Astrocyte (in vitro differentiated cells and primary cell): ENCODE data around the gene GNGT1. TPM values are rescaled to one million over a fixed set of nuclear protein-coding genes. Genes with fewer than 3 reads are reported as not detected.

Experiments
- DNase-seq: peaks from one replicate; pipeline ENCODE4 v3.0.0-alpha.2; 2010; ENCODE audit warnings: low read depth
- FAIRE-seq: peaks from 2 replicates; lab custom pipeline; 2011; peaks lifted over from hg19 to GRCh38; lab: Jason Lieb, UNC
- H2AFZ ChIP-seq: 2 replicates; pipeline ENCODE4 v1.6.0; 2012; ENCODE audit warnings: low read depth, low read length, inconsistent platforms
- H3K27ac ChIP-seq: 2 replicates; pipeline ENCODE4 v1.5.1; 2011; ENCODE audit warnings: low read depth, low read length, inconsistent platforms
- H3K27me3 ChIP-seq: 2 replicates; pipeline ENCODE4 v1.6.0; 2011; ENCODE audit warnings: low read length, inconsistent platforms; ENCODE audit not compliant: insufficient read depth
- H3K36me3 ChIP-seq: 2 replicates; pipeline ENCODE4 v1.5.1; 2011; ENCODE audit warnings: low read length, inconsistent platforms; ENCODE audit not compliant: insufficient read depth
- H3K4me1 ChIP-seq: 2 replicates; pipeline ENCODE4 v1.5.1; 2011; ENCODE audit warnings: low read length, inconsistent platforms; ENCODE audit not compliant: insufficient read depth
- H3K4me2 ChIP-seq: 2 replicates; pipeline ENCODE4 v1.6.0; 2012; ENCODE audit warnings: low read length, inconsistent platforms
- H3K4me3 ChIP-seq: 2 replicates; pipeline ENCODE4 v1.5.1; 2011; ENCODE audit warnings: low read depth, mild to moderate bottlenecking, low read length, inconsistent platforms; ENCODE audit not compliant: insufficient read depth
- H3K79me2 ChIP-seq: 2 replicates; pipeline ENCODE4 v1.6.0; 2012; ENCODE audit warnings: mild to moderate bottlenecking, low read length, inconsistent platforms; ENCODE audit not compliant: insufficient read depth
- H3K9ac ChIP-seq: 2 replicates; pipeline ENCODE4 v1.6.0; 2012; ENCODE audit warnings: mild to moderate bottlenecking, low read length, inconsistent platforms
- H3K9me3 ChIP-seq: 2 replicates; pipeline ENCODE4 v1.5.1; 2012; ENCODE audit warnings: low read depth, mild to moderate bottlenecking, low read length, inconsistent platforms; ENCODE audit not compliant: insufficient read depth
- H4K20me1 ChIP-seq: 2 replicates; pipeline ENCODE4 v1.6.0; 2012; ENCODE audit warnings: low read length, inconsistent platforms; ENCODE audit not compliant: insufficient read depth
- H3K27ac Mint-ChIP-seq: one replicate; pipeline ENCODE4 v1.8.0; 2021; ENCODE audit warnings: mild to moderate bottlenecking, mixed read lengths; ENCODE audit not compliant: unreplicated experiment
- H3K27me3 Mint-ChIP-seq: one replicate; pipeline ENCODE4 v1.8.0; 2021; ENCODE audit warnings: low read depth, mixed read lengths; ENCODE audit not compliant: unreplicated experiment
- H3K36me3 Mint-ChIP-seq: one replicate; pipeline ENCODE4 v1.8.0; 2021; ENCODE audit warnings: low read depth, mixed read lengths; ENCODE audit not compliant: unreplicated experiment
- H3K4me1 Mint-ChIP-seq: one replicate; pipeline ENCODE4 v1.8.0; 2021; ENCODE audit warnings: low read depth, mixed read lengths; ENCODE audit not compliant: unreplicated experiment
- H3K4me3 Mint-ChIP-seq: one replicate; pipeline ENCODE4 v1.8.0; 2021; ENCODE audit warnings: mild to moderate bottlenecking, moderate library complexity, mixed read lengths; ENCODE audit not compliant: unreplicated experiment
- H3K9me3 Mint-ChIP-seq: one replicate; pipeline ENCODE4 v1.8.0; 2021; ENCODE audit warnings: mild to moderate bottlenecking, mixed read lengths; ENCODE audit not compliant: unreplicated experiment
- CTCF ChIP-seq: IDR thresholded peaks from 2 replicates; pipeline ENCODE4 v1.5.1; 2011; ENCODE audit warnings: low read depth, mild to moderate bottlenecking, inconsistent platforms, low read length, moderate library complexity; ENCODE audit not compliant: insufficient read depth
- EZH2 ChIP-seq: IDR thresholded peaks from 2 replicates; pipeline ENCODE4 v1.6.1; 2012; ENCODE audit warnings: mild to moderate bottlenecking, low read length, inconsistent platforms; ENCODE audit not compliant: insufficient read depth
- total RNA-seq: library from RNA; stranded (reverse); gene quantifications from 2 replicates; pipeline ENCODE4 v1.2.1, GENCODE V29; 2021

The GNGT1 gene
- total RNA-seq, 1 donor from 2014 or later: not detected

GRCh38 chr7:93861325-93861949, 44.9 kb upstream of the GNGT1 start:
- DNase-seq (no peak), FAIRE-seq (no peak)
- Histone ChIP-seq H3K4me2 (no peak overlapping the region), H3K27ac (no peak overlapping the region), H2AFZ (no peak overlapping the region), H4K20me1 (no peaks in the 10 kb centered on the region), H3K79me2 (no peaks in the 10 kb centered on the region), H3K9me3 (no peaks in the 10 kb centered on the region), H3K27me3 (no peaks in the 10 kb centered on the region), H3K4me3 (no peak overlapping the region), H3K36me3 (no peaks in the 10 kb centered on the region), H3K9ac (no peak overlapping the region), H3K4me1 (no peaks in the 10 kb centered on the region)
- no peak overlapping the region for H3K4me3 Mint-ChIP-seq
- H3K27me3 Mint-ChIP-seq: no peaks in the 10 kb centered on the region
- H3K27ac Mint-ChIP-seq: no peak overlapping the region
- no peaks in the 10 kb centered on the region for H3K4me1 Mint-ChIP-seq
- no peak for TF ChIP-seq CTCF
- H3K9me3 Mint-ChIP-seq: no peaks in the 10 kb centered on the region
- H3K36me3 Mint-ChIP-seq: no peaks in the 10 kb centered on the region

GRCh38 chr7:93862651-93863050, 43.7 kb upstream of the GNGT1 start:
- H3K9ac ChIP-seq: no peak overlapping the region
- Mint-ChIP-seq H3K36me3 (no peaks in the 10 kb centered on the region), H3K9me3 (no peaks in the 10 kb centered on the region), H3K27me3 (no peaks in the 10 kb centered on the region), H3K27ac (no peak overlapping the region), H3K4me3 (no peak overlapping the region), H3K4me1 (no peaks in the 10 kb centered on the region)
- no peaks in the 10 kb centered on the region for H3K79me2 ChIP-seq
- H3K27me3 ChIP-seq: no peaks in the 10 kb centered on the region
- no peak overlapping the region for H3K4me2 ChIP-seq
- no peaks in the 10 kb centered on the region for H3K9me3 ChIP-seq
- no peak for DNase-seq
- H3K36me3 ChIP-seq: no peaks in the 10 kb centered on the region
- H4K20me1 ChIP-seq: no peaks in the 10 kb centered on the region
- no peak overlapping the region for H2AFZ ChIP-seq
- no peak overlapping the region for H3K27ac ChIP-seq
- FAIRE-seq: no peak
- H3K4me3 ChIP-seq: no peak overlapping the region
- H3K4me1 ChIP-seq: no peaks in the 10 kb centered on the region
- TF ChIP-seq EZH2: no peak
- no peak for TF ChIP-seq CTCF

- FAIRE-seq (no peak), DNase-seq (no peak)
- Histone ChIP-seq H3K79me2 (no peaks in the 10 kb centered on the region), H4K20me1 (no peaks in the 10 kb centered on the region), H3K27ac (no peak overlapping the region), H3K9ac (no peak overlapping the region), H3K4me2 (no peak overlapping the region), H2AFZ (no peak overlapping the region), H3K4me3 (no peak overlapping the region), H3K36me3 (no peaks in the 10 kb centered on the region), H3K27me3 (no peaks in the 10 kb centered on the region), H3K9me3 (no peaks in the 10 kb centered on the region), H3K4me1 (no peaks in the 10 kb centered on the region)
- Mint-ChIP-seq H3K36me3 (no peaks in the 10 kb centered on the region), H3K9me3 (no peaks in the 10 kb centered on the region), H3K27ac (no peak overlapping the region), H3K27me3 (no peaks in the 10 kb centered on the region), H3K4me3 (no peak overlapping the region), H3K4me1 (no peaks in the 10 kb centered on the region)
- TF ChIP-seq EZH2: no peak
- no peak for TF ChIP-seq CTCF
Observed at GRCh38 chr7:93866886-93867285, 39.5 kb upstream of the GNGT1 start.
